Osteoblast (primary cell): ENCODE data around the gene FBLN5. TPM values are rescaled to one million over a fixed set of nuclear protein-coding genes. Genes with fewer than 3 reads are reported as not detected.

Experiments used
- DNase-seq: peaks from one replicate; pipeline ENCODE4 v3.0.0; 2011; ENCODE audit warnings: low spot score, mixed read lengths; ENCODE audit not compliant: insufficient read length; ENCODE audit errors: missing footprints
- H2AFZ ChIP-seq: 2 replicates; pipeline ENCODE4 v1.6.0; 2011; ENCODE audit warnings: mild to moderate bottlenecking, low read length
- H3K27ac ChIP-seq: 2 replicates; pipeline ENCODE4 v1.5.1; 2011; ENCODE audit warnings: mild to moderate bottlenecking, low read depth, low read length, moderate library complexity
- H3K27me3 ChIP-seq: 2 replicates; pipeline ENCODE4 v1.6.0; 2012; ENCODE audit warnings: mild to moderate bottlenecking, control low read depth, inconsistent platforms, low read length, moderate library complexity; ENCODE audit not compliant: insufficient read depth
- H3K36me3 ChIP-seq: 2 replicates; pipeline ENCODE4 v1.5.1; 2011; ENCODE audit warnings: mild to moderate bottlenecking, low read length, control low read depth, moderate library complexity; ENCODE audit not compliant: insufficient read depth
- H3K4me1 ChIP-seq: 2 replicates; pipeline ENCODE4 v1.5.1; 2011; ENCODE audit warnings: mild to moderate bottlenecking, low read length, control low read depth, moderate library complexity; ENCODE audit not compliant: insufficient read depth
- H3K4me2 ChIP-seq: 2 replicates; pipeline ENCODE4 v1.6.0; 2011; ENCODE audit warnings: mild to moderate bottlenecking, low read length; ENCODE audit not compliant: insufficient read depth
- H3K4me3 ChIP-seq: fragments of 200-600 bp; sonication (generic); 3 replicates; pipeline ENCODE4 v1.5.1; 2012; ENCODE audit warnings: mild to moderate bottlenecking, low read length, inconsistent platforms; ENCODE audit not compliant: insufficient read depth
- H3K79me2 ChIP-seq: 2 replicates; pipeline ENCODE4 v1.6.0; 2012; ENCODE audit warnings: mild to moderate bottlenecking, low read length, control low read depth, inconsistent platforms; ENCODE audit not compliant: insufficient read depth
- H3K9me3 ChIP-seq: 2 replicates; pipeline ENCODE4 v1.5.1; 2011; ENCODE audit warnings: low read depth, low read length, control low read depth
- H4K20me1 ChIP-seq: 2 replicates; pipeline ENCODE4 v1.6.0; 2012; ENCODE audit warnings: mild to moderate bottlenecking, low read length, control low read depth; ENCODE audit not compliant: insufficient read depth
- CTCF ChIP-seq: IDR thresholded peaks from 2 replicates; pipeline ENCODE4 v1.5.1; 2011; ENCODE audit warnings: mild to moderate bottlenecking, low read depth, low read length, moderate library complexity; ENCODE audit errors: extremely low read depth
- total RNA-seq: library from RNA; depleted of rRNA; stranded (reverse); fragments of >200 nt; gene quantifications from 2 replicates; pipeline ENCODE4 v1.2.3, GENCODE V29; 2012

Gene FBLN5
- total RNA-seq, 1 donor: 22.1 TPM

GRCh38 chr14:91875525-91876286 lies 71.8 kb downstream of the FBLN5 start:
- TF ChIP-seq CTCF: no peak
- Histone ChIP-seq H4K20me1 (no peaks in the 10 kb centered on the region), H3K9me3 (no peaks in the 10 kb centered on the region), H3K27me3 (no peaks in the 10 kb centered on the region), H3K36me3 (no peaks in the 10 kb centered on the region), H3K27ac (no peak overlapping the region), H3K4me3 (no peak overlapping the region), H3K4me1 (peaks cover 3% of the 10 kb centered on the region), H3K4me2 (no peak overlapping the region), H3K79me2 (no peaks in the 10 kb centered on the region), H2AFZ (no peak overlapping the region)
- no peak for DNase-seq

- no peak for DNase-seq
- no peak for TF ChIP-seq CTCF
- Histone ChIP-seq H3K36me3 (no peaks in the 10 kb centered on the region), H3K79me2 (no peaks in the 10 kb centered on the region), H3K4me1 (peaks cover 3% of the 10 kb centered on the region), H4K20me1 (no peaks in the 10 kb centered on the region), H3K9me3 (no peaks in the 10 kb centered on the region), H2AFZ (no peak overlapping the region), H3K27me3 (no peaks in the 10 kb centered on the region), H3K4me2 (no peak overlapping the region), H3K27ac (no peak overlapping the region), H3K4me3 (no peak overlapping the region)
These were observed 73.8 kb downstream of the FBLN5 start for GRCh38 chr14:91873471-91874415.

GRCh38 chr14:91872517-91873470 lies 74.7 kb downstream of the FBLN5 start:
- TF ChIP-seq CTCF: no peak
- Histone ChIP-seq H2AFZ (no peak overlapping the region), H3K27me3 (peaks cover under 1% of the 10 kb centered on the region), H3K4me1 (peaks cover 3% of the 10 kb centered on the region), H4K20me1 (no peaks in the 10 kb centered on the region), H3K27ac (no peak overlapping the region), H3K4me3 (no peak overlapping the region), H3K79me2 (no peaks in the 10 kb centered on the region), H3K4me2 (no peak overlapping the region), H3K36me3 (no peaks in the 10 kb centered on the region), H3K9me3 (no peaks in the 10 kb centered on the region)
- DNase-seq: no peak
